Tibial nerve (tissue), 4 donors: ENCODE data around the gene MAZ. TPM values are rescaled to one million over a fixed set of nuclear protein-coding genes. Genes with fewer than 3 reads are reported as not detected.

Experiments used
- DNase-seq, 2 donors: peaks; one replicate each; pipeline ENCODE4 v3.0.0-alpha.2; 2019; ENCODE audit warnings: low spot score in 2 of 2
- H3K27ac ChIP-seq, 4 donors: fragments of 200-600 bp; sonication (generic) in 3 of 4; one replicate each; pipeline ENCODE4 v1.5.1; 2017 to 2019; ENCODE audit warnings: mild to moderate bottlenecking in 1 of 4
- H3K27me3 ChIP-seq, 2 donors: fragments of 200-600 bp; sonication (generic) in 1 of 2; one replicate each; pipeline versions ENCODE4 v1.5.1 to v1.6.0; 2017 to 2019
- H3K36me3 ChIP-seq, 3 donors: fragments of 200-600 bp; sonication (generic); one replicate each; pipeline ENCODE4 v1.5.1; 2018 to 2019
- H3K4me1 ChIP-seq, 4 donors: fragments of 200-600 bp; sonication (generic) in 3 of 4; one replicate each; pipeline ENCODE4 v1.5.1; 2017 to 2019
- H3K4me3 ChIP-seq, 4 donors: fragments of 200-600 bp; sonication (generic) in 3 of 4; one replicate each; pipeline ENCODE4 v1.5.1; 2017 to 2019; ENCODE audit warnings: mild to moderate bottlenecking in 1 of 4, moderate library complexity in 1 of 4
- H3K9me3 ChIP-seq, 4 donors: fragments of 200-600 bp; sonication (generic) in 3 of 4; one replicate each; pipeline ENCODE4 v1.5.1; 2017 to 2019
- EP300 ChIP-seq, 2 donors: sonication (generic); formaldehyde crosslinking; IDR thresholded peaks; one replicate each; pipeline ENCODE4 v1.6.1; 2017; ENCODE audit warnings: antibody characterized with exemption in 2 of 2, mild to moderate bottlenecking in 1 of 2
- POLR2A ChIP-seq, 2 donors: fragments of 450-650 bp; IDR thresholded peaks; one replicate each; pipeline ENCODE4 v1.6.1; 2017; ENCODE audit warnings: antibody characterized with exemption in 2 of 2, mild to moderate bottlenecking in 2 of 2, moderate library complexity in 2 of 2
- WGBS, 2 donors: methylation state at CpG; one replicate each; pipeline ENCODE4 v1.1.5; 2018; 5-methylcytosine and 5-hydroxymethylcytosine counted together
- total RNA-seq, 4 donors: library from RNA; depleted of rRNA; stranded (reverse); fragments of >200 nt; gene quantifications; one replicate each; pipeline ENCODE4 v1.1.0, GENCODE V29; 2016
- TF ChIP-seq, protein P1 (sequence below), 5 experiments: fragments of 200-600 bp in 3 of 5; fragments of 450-650 bp in 2 of 5; sonication (generic) in 3 of 5; IDR thresholded peaks; one replicate each; pipeline ENCODE4 v1.5.1; 2016 to 2019; ENCODE audit warnings: antibody characterized with exemption in 5 of 5, mild to moderate bottlenecking in 3 of 5, moderate library complexity in 2 of 5

MAZ gene
- total RNA-seq, 4 donors from 2014 or later, result 40.0 to 75.9 (median 62.0) TPM

DNA sequence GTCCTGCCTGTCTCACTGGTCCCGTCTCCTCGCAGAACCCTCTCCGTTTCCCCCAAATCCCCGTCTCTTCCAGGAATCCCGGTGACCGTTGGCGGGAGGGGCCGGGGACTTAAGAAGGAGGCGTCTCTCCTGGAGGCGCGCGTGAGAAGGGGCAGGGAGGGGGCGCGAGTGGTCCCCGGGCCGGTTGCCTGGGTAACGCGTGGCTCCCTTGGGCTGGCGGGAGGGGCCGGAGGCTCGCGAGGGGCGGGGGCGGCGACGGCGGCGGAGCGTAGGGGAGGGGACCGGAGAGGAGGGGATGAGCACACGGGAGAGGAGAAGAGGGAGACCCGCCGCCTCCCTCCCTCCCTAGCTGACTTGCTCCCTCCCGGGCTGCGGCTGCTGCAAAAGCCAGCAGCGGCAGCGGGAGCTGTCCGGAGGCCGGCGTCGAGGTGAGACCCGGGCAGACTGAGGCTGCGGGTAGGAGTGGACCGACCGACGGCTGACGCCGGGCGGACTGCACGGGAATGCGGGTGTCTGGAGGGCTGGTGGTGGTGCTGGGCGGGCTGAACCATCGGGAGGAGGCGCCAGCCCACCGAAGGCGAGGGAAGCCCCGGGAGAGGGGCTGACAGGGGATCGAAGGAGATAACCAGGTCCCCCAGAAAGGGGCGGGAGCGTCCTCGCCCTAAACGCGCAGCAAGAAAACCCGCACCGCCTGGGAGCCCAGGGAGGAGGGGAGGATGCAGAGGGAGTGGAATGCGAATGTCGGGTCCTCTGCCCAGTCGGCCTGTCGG lies 5.8 kb downstream of the MAZ start, which contains the start of gene PRRT2:
TSS of gene PRRT2 (plus strand) at position 298 of the 770 bp plus-strand sequence. CDS start 862 bp downstream, outside the sequence.
- Histone ChIP-seq H3K4me3 (peak within 1 kb of the TSS; percentile 35 to 70 (median 56)), H3K9me3 (no peaks in the 10 kb centered on the region), H3K27me3 (no peaks in the 10 kb centered on the region), H3K4me1 (peaks cover 0 to 84% (median 73%) of the 10 kb centered on the region in 4 donors), H3K36me3 (peaks cover 0 to 20% (median 8%) of the 10 kb centered on the region in 3 donors), H3K27ac (peak within 1 kb of the TSS; percentile 81 to 99 (median 94))
- TF ChIP-seq EP300 (IDR thresholded peaks at IDR 0.05) (peak in 1 of 2 donors; percentile 7), POLR2A (IDR thresholded peaks at IDR 0.05) (no peak)
- TF ChIP-seq, protein P1, sequence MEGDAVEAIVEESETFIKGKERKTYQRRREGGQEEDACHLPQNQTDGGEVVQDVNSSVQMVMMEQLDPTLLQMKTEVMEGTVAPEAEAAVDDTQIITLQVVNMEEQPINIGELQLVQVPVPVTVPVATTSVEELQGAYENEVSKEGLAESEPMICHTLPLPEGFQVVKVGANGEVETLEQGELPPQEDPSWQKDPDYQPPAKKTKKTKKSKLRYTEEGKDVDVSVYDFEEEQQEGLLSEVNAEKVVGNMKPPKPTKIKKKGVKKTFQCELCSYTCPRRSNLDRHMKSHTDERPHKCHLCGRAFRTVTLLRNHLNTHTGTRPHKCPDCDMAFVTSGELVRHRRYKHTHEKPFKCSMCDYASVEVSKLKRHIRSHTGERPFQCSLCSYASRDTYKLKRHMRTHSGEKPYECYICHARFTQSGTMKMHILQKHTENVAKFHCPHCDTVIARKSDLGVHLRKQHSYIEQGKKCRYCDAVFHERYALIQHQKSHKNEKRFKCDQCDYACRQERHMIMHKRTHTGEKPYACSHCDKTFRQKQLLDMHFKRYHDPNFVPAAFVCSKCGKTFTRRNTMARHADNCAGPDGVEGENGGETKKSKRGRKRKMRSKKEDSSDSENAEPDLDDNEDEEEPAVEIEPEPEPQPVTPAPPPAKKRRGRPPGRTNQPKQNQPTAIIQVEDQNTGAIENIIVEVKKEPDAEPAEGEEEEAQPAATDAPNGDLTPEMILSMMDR (IDR thresholded peaks at IDR 0.05), result no peak
- peak; percentile 35 to 49 for DNase-seq
- 4 to 7% methylated on average over 31 to 52 of the region's 69 CpGs for WGBS, 2 donors

DNA sequence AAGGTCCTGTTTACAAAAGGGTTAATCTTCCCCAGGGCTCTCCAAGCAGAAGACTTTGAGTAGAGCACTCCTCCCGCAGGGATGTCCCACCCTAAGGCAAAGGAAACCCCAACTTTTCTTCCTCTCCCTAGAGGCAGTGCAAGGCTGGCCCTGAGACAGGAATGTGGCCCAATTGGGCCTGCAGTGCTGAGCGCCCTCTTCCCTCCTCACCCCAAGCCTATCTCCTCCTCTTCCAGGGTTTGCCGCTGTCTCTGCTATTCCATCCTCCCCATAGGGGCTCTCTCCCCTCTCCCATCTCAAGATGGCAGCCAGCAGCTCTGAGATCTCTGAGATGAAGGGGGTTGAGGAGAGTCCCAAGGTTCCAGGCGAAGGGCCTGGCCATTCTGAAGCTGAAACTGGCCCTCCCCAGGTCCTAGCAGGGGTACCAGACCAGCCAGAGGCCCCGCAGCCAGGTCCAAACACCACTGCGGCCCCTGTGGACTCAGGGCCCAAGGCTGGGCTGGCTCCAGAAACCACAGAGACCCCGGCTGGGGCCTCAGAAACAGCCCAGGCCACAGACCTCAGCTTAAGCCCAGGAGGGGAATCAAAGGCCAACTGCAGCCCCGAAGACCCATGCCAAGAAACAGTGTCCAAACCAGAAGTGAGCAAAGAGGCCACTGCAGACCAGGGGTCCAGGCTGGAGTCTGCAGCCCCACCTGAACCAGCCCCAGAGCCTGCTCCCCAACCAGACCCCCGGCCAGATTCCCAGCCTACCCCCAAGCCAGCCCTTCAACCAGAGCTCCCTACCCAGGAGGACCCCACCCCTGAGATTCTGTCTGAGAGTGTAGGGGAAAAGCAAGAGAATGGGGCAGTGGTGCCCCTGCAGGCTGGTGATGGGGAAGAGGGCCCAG lies 6.7 kb downstream of the MAZ start:
- H3K4me1 ChIP-seq, result peaks cover 0 to 85% (median 73%) of the 10 kb centered on the region in 4 donors
- no peaks in the 10 kb centered on the region for H3K27me3 ChIP-seq
- DNase-seq, result no peak
- peak overlapping the region; percentile 81 to 99 (median 94) for H3K27ac ChIP-seq
- H3K9me3 ChIP-seq, result no peaks in the 10 kb centered on the region
- peaks cover 0 to 25% (median 8%) of the 10 kb centered on the region in 3 donors for H3K36me3 ChIP-seq
- WGBS, 2 donors, result 56 to 60% methylated on average over 8 of the region's 9 CpGs
- peak overlapping the region; percentile 35 to 70 (median 56) for H3K4me3 ChIP-seq
- TF ChIP-seq POLR2A (IDR thresholded peaks at IDR 0.05) (no peak), EP300 (IDR thresholded peaks at IDR 0.05) (no peak)
- TF ChIP-seq, protein P1 (IDR thresholded peaks at IDR 0.05), result no peak

DNA sequence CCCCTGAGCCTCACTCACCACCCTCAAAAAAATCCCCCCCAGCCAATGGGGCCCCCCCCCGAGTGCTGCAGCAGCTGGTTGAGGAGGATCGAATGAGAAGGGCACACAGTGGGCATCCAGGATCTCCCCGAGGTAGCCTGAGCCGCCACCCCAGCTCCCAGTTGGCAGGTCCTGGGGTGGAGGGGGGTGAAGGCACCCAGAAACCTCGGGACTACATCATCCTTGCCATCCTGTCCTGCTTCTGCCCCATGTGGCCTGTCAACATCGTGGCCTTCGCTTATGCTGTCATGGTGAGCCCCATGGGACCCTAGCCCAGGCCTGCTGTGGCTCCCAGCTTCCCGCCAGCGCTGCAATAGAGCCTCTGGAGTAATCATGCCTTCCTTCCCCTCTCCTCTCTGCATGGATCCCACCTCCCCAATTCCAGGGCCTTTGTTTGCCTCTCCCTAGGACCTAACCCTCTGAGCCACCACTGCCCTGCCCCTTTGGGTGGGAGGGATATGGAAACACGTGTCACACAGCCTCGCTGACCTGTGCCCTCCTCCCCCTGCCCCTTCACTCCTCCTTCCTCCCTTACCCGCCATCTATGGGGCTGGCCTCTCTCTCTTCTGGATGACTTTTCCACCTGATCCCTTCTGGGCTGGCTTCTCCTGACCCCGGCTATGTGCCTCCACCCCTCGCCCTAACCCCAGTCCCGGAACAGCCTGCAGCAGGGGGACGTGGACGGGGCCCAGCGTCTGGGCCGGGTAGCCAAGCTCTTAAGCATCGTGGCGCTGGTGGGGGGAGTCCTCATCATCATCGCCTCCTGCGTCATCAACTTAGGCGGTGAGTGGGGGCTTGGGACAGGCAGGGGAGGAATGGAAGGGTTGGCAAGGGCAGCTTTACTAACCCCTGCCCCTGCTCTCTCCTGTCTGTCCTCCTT lies 7.6 kb downstream of the MAZ start:
- WGBS, 2 donors, result 62 to 67% methylated on average over 23 to 24 of the region's 24 CpGs
- TF ChIP-seq, protein P1 (IDR thresholded peaks at IDR 0.05), result no peak
- no peak for TF ChIP-seq EP300 (IDR thresholded peaks at IDR 0.05)
- TF ChIP-seq POLR2A (IDR thresholded peaks at IDR 0.05), result no peak
- DNase-seq, result no peak
- Histone ChIP-seq H3K36me3 (peaks cover 0 to 26% (median 5%) of the 10 kb centered on the region in 3 donors), H3K9me3 (no peaks in the 10 kb centered on the region), H3K4me3 (peak overlapping the region in 1 of 4 donors; percentile 71), H3K4me1 (peaks cover 0 to 81% (median 66%) of the 10 kb centered on the region in 4 donors), H3K27ac (peak overlapping the region in 3 of 4 donors; percentile 24 to 99 (median 94)), H3K27me3 (no peaks in the 10 kb centered on the region)

DNA sequence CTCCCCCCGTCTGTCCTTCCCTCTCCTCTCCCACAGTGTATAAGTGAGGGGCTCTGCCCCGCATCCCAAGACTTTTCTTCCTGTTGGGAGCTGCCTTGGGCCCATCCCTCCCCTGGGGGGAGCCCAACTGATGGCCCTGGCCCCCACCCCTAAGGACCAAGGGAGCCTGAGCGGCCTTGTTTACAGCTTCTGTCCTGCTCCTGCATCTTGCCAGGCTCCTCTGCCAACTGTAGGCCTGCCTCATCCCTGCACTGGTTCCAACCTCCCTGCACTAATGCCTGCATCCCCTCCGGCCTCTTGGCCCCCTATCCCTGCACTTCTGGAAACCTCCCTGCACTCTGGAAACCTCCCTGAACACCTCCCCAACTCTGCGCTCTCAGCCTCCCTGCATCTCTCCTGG lies 8.3 kb downstream of the MAZ start:
- Histone ChIP-seq H3K9me3 (no peaks in the 10 kb centered on the region), H3K36me3 (peaks cover 0 to 26% (median 0%) of the 10 kb centered on the region in 3 donors), H3K4me1 (peaks cover 0 to 79% (median 62%) of the 10 kb centered on the region in 4 donors), H3K27ac (peak overlapping the region in 3 of 4 donors; percentile 93 to 99 (median 94)), H3K4me3 (peak overlapping the region in 1 of 4 donors; percentile 71), H3K27me3 (no peaks in the 10 kb centered on the region)
- no peak for DNase-seq
- WGBS, 2 donors, result 78 to 83% methylated on average over 5 of the region's 5 CpGs
- no peak for TF ChIP-seq EP300 (IDR thresholded peaks at IDR 0.05)
- TF ChIP-seq, protein P1 (IDR thresholded peaks at IDR 0.05), result no peak
- TF ChIP-seq POLR2A (IDR thresholded peaks at IDR 0.05), result no peak
